GM19452 (cell line): ENCODE data around the gene FARS2.
"Not testable (repeated sequence)": the region's sequence is repeated elsewhere in the genome, so short reads cannot be mapped to it uniquely, and the experiment has no call there.

Experiments
- ATAC-seq: cut with Tn5 transposase; IDR thresholded peaks from one replicate; pipeline ENCODE4 v1.9.1; 2021; ENCODE audit not compliant: unreplicated experiment

Gene FARS2

DNA sequence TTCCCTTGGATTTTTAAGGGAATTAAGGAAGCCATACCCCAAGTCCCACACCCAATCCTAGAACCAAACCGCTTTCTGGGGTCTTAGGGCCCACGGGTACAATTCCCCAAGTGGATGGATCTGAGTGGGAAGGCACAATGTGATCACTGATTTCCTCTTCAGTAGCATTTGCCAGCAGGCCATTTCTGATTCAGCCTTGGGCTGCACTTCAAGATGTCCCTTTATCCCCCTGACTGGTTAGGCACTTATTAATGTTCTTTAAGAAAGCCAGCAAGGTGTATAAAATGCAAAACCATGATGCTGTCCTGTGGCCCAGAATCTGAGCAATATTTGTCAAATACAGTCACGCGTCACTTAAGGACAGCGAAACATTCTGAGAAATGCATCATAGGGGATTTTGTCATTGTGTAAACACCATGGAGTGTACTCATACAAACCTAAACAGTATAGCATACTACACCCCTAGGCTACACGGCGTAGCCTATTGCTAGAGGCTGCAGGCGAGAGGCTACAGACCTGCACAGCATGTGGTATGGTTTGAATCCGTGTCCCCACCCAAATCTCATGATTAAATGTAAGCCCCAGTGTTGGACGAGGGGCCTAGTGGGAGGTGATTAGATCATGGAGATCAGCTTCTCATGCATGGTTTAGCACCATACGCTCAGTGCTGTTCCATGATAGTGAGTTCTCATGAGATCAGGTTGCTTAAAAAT lies 511.3 kb downstream of the FARS2 start:
- no peak for ATAC-seq

GRCh38 chr6:5776104-5776503 lies 514.8 kb downstream of the FARS2 start:
- no peak for ATAC-seq

DNA sequence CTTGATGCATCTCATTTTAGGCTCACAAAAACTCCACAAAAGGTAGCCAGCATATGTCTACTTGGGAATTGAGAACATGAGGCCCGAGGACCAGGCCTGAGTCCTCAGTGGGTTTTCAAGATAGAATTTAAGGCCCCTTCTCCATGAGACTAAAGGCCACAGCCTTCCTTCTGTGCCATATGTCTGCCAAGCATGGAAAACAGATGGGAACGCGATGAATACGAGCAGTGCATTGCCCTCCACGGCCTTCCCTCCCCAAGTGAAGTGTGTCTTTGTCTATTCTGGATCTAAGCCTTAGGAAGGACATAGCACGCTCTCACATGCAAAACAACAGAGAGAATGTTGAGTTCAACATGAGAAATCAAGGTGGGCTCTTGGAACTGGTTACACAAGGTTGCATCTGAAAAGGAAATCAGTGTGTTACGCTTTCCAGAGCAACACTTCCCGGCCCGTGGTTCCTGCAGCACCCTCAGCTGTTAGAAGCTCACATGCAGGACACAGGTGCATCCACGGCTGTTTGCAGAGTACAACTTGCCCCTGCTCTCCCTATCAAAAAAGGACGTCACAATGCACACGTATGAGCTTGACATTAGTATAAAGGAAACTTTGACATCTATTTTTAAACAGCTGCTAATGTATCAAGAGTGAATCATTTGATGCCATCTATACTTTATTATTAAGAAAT lies 515.5 kb downstream of the FARS2 start:
- ATAC-seq = no peak

- peak; percentile 91 for ATAC-seq
Measured at GRCh38 chr6:5778317-5778857, 517.1 kb downstream of the FARS2 start.

GRCh38 chr6:5778906-5779305 lies 517.6 kb downstream of the FARS2 start:
- ATAC-seq = no peak

DNA sequence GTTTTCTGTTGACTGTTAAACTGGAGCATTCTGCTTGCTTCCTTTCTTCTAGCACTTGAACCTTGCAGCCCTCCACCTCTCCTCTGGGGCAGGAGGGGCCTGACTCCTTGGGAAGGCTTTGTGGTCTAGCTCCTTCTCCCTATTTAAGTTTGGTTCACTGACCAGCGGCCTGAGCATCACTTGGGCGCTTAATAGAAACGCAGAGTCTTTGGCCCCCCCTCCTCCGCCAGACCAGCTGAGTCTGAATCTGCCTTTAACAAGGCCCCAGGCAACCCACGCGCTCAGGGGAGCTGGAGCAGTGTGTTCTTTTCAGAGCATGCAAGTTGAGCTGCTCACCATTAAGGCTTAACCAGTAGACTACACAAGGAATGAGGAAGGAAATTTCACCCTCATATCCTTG lies 519.7 kb downstream of the FARS2 start:
- no peak for ATAC-seq

DNA sequence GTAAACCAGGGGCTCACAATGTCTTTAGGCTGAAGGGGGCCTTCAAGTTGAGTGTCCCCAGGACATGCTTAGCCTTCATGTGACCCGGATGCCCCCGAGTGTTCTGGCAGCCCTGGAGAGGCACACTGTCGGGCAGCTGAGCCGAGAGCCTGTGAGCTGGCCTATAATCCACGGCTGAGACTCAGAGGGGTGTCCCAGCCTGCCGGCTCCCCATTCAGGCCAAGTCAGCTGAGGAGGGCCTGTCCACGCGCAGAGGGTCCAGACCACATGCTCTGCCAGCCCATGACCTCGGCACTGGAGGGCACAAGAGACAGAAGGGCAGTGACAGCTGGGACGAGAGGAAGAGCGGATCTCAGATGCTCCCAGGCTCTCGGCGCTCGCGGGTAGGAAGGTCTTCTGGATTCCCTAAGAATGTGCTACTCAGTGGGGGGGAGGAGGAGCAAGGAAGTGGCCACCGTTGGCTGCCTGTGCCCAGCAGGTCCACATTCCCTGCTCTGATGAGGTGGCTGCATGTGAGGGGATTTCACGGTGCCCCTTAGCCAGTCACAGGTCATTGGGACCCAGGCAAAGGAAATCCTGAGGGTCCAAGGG lies 520.7 kb downstream of the FARS2 start:
- ATAC-seq = no peak

DNA sequence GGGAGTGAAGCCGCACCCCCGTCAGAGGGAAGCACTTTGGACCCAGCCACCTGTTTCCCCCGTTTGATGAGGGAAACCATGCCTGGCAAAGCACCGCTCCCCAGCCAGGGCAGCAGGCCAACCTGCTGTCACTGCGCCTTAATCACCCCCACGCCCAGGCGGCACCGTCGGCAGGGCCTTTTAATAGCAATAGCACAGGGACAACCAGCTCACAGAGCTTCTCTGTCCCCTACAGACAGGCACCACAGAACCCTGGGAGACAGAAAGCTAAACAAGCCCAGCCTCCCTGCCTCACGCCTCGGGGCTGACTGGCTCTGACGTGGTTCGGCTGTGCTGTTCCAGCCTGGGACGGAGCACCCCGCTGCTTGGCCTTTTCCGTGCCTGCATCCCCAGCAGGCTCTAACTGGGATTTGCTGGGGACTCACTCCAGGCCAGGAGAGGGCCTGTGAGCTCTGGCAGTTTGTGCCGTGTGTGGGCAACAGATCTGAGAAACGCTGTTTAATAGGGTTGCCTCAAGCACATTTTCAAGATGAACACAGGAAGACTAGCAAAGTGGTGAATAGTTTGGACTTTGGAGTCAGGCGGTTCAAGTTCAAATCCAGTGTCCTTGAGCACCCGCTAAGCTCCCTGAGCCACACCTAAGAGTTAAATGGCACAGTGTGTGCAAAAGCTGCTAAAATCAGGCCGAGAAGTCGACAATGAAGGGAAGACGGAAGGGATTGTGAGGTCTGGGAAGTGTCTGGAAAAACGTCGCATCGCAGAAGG lies 521.7 kb downstream of the FARS2 start:
- ATAC-seq = no peak

- ATAC-seq = no peak
Measured at GRCh38 chr6:5783584-5784089, 522.3 kb downstream of the FARS2 start.

DNA sequence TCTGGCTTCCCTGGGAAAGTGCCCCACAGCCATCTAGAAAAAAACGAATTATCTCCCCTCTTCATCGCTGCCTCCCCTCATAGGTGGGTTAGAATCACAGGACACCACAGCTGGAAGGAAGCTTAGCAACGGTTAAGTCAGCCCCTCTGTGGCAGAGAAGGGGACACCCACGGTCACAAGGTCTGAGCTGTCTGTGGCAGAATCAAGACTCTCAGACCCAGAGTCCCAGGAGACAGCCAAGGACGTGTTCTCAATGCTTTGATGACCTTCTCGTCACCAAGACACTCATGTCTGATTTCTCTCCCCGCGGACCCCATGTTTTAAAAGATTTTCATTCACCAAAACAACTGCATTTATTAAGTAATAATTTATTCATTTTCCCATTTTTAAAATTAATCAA lies 523.9 kb downstream of the FARS2 start:
- ATAC-seq = no peak

DNA sequence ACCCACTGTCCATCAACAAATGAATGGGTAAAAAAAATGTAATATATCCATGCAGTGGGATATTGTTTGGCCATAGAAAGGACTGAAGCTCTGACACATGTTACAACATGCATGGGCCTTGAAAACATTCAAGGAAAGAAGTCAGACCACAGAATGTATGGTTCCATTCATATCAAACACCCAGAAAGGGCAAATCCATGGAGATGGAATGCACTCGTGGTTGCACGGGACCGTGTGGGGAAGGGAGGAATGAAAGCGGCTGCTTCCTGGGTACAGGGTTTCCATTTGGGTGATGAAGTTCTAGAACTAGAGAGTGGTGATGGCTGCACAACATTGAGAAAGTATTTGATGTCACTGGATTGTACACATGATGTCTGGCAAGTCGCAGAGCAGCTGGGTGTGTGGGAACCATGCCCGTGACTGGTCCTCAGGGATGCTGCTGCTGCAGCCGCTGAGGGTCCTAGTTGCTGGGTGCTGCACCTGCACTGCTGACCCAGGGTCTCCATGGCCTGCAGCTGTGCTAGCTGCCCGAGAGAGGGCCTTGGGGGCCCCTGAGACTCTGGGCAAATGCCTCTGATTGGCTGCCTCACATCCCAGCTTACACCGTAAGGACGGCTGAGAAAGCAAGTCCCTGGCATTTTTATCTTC lies 525.1 kb downstream of the FARS2 start:
- no peak for ATAC-seq

- no peak for ATAC-seq
Measured at GRCh38 chr6:5786969-5787720, 525.8 kb downstream of the FARS2 start.

DNA sequence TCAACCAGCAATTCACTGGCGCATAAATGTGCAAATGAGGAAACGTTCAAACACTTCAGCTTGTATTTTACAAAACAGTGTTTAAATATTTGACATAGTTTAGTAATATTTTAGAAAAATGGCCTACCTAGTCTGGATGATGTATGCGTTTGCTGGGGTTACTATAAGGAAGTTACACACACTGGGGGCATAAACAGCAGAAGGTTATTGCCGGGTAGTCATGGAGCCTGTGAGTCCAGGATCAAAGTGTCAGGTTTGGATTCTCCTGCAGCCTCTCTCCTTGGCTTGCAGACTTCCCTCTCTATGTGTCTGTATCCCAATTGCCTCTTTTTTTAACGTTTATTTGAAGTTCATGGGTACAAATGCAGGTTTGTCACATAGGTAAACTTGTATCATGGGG lies 528.1 kb downstream of the FARS2 start:
- ATAC-seq = not testable (repeated sequence)

- not testable (repeated sequence) for ATAC-seq
Measured at GRCh38 chr6:5796555-5796954, 535.2 kb downstream of the FARS2 start.

- not testable (repeated sequence) for ATAC-seq
Measured at GRCh38 chr6:5806406-5806805, 545.1 kb downstream of the FARS2 start.

GRCh38 chr6:5809450-5809849 lies 548.1 kb downstream of the FARS2 start:
- ATAC-seq = no peak

DNA sequence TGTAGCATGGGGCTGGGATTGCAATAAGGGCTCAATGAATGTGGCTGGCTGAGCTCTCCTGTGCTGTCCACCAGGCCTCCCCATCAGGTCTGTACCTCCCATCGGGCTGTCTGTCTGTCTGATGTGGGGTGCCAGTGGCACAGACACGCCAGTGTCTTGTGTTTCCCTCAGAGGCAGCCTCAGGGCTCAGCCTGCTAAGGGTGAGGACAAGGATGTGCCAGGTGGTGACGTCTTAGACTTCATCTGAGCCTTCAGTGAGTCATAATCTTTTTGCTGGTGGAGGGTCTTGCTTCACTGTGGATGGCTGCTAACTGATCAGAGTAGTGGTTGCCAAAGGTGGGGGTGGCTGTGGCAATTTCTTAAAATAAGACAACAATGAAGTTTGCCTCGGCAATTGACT lies 550.7 kb downstream of the FARS2 start:
- ATAC-seq = no peak

GRCh38 chr6:5813625-5814027 lies 552.3 kb downstream of the FARS2 start:
- ATAC-seq = peak; percentile 91

DNA sequence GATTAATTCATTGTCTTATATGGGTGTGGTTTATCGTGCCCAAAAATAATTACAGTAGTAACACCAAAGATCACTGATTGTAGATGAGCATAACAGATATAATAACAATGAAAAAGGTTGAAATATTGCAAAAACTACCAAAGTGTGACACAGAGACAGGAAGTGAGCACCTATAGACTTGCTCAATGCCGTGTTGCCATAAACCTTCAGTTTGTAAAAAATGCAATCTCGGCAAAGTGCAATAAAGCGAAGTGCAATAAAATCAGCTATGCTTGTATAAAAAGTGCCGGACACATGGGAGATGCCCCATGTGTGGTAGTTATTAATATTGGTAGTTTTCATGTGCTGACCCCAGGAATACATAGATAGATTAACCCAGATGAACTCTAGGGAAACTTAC lies 552.8 kb downstream of the FARS2 start:
- peak; percentile 20 for ATAC-seq

- ATAC-seq = no peak
Measured at GRCh38 chr6:5814901-5815300, 553.6 kb downstream of the FARS2 start.
